Fibroblast of skin of back (primary cell): Measurements from ENCODE around the gene ACADSB.
A peak's percentile ranks its signal among the peaks of the same experiment; 100 is the strongest.

Experiments used
- DNase-seq: peaks from one replicate; pipeline ENCODE4 v3.0.0-alpha.2; 2013

Gene ACADSB

DNA sequence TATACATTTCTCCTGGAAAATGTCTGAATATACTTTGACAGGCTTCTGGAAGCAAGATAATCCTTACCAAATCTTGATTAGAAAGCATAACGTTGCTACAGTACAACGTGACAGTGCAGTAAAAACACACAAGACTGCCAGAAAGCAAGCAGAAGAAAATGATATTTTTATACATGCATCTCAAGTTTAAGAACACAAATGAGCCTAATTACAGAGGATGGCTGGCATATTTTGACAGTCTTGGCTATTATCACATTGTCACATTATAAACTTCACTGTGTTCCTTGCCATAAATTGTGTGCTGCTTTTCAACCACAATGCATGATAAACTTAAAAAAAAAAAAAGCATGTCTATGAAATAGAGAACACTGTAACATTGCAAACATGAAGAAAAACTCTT is 4.5 kb upstream of the ACADSB start:
- no peak for DNase-seq

DNA sequence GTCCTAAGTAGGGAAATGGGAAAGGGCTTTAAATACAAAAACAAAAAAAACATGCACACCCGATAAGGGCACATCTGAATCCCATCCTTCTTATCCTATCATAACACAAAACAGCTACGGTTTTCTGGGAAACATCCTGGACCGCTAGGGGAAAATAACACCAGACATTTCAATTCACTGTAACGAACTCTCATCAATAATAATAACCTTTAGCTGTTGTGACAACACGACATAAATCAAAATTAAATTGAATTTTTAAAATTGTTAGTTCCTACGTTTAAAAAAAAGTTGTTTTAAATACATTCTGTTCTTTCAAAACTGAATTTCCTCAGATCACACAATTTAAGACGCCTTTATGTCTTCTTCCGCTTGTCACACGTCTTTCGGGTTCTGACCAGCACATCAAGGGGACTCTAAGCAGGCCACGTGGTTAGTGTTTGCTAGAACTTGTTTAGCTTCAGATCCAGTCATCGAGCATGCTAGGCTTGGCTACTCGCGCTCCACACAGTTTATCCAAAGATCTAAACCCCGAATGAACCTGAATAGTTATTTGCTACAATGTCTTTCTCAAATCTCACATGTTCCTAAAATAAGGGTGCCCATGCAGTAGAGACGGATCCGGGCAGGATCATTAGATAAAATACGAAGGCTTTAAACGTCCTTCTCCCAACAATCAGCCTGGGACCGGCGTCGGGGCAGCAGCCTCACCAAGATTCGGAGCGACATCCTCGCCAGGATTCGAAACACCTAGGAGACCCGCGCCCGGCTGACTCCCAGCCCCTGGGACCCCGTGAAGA is 1.1 kb upstream of the ACADSB start:
- peak; percentile 49 for DNase-seq

DNA sequence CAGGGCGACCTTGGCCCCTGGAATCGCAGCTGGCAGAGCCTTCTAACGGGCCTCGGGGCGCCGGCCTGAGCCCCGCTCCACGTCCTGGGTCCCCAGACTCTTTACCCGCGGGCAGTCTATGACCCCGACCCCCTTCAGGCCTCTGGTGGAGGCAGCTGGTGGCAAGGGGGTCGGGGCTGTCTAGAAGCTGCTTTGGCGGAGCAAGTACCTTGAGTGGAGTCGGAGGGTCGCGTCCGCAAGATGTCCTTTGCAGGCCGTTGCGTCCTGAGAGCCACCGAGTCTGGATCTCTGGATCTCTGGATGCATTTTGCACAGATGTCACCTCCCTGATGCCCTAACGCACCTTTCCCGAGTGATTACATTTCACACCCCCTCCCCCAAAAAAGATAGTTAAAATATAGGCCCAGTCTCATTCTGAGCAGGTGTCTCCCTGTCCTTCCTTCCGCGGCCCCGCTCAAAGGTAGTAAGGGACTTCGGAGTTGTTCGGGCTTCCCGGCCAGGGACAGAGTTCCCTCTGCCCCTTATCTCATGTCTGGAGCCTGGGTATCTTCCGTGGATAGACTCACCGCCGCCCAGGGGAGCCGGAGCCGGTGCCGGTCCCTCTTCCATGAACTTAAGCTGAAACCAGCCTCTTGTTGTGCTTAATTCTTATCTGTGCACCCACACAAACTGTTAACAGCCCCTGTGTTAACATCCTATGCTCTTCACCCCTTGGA is 457 bp downstream of the ACADSB start:
- DNase-seq: peak; percentile 6

DNA sequence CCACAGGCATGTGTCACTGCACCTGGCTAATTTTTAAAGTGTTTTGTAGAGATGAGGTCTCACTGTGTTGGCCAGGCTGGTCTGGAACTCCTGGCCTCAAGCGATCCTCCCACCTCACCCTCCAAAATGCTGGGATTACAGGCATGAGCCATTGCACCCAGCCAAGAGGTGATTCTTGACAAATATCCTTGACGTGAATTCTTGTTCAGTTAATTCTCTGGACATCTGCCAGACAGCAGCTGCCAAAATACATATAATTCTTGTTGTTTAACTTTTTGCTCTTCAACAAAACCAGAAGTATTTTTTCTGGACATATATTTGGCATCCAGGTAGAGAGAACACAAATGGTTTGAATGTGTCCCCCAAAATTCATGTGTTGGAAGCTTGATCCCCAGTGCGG is 3.2 kb downstream of the ACADSB start:
- DNase-seq: no peak

DNA sequence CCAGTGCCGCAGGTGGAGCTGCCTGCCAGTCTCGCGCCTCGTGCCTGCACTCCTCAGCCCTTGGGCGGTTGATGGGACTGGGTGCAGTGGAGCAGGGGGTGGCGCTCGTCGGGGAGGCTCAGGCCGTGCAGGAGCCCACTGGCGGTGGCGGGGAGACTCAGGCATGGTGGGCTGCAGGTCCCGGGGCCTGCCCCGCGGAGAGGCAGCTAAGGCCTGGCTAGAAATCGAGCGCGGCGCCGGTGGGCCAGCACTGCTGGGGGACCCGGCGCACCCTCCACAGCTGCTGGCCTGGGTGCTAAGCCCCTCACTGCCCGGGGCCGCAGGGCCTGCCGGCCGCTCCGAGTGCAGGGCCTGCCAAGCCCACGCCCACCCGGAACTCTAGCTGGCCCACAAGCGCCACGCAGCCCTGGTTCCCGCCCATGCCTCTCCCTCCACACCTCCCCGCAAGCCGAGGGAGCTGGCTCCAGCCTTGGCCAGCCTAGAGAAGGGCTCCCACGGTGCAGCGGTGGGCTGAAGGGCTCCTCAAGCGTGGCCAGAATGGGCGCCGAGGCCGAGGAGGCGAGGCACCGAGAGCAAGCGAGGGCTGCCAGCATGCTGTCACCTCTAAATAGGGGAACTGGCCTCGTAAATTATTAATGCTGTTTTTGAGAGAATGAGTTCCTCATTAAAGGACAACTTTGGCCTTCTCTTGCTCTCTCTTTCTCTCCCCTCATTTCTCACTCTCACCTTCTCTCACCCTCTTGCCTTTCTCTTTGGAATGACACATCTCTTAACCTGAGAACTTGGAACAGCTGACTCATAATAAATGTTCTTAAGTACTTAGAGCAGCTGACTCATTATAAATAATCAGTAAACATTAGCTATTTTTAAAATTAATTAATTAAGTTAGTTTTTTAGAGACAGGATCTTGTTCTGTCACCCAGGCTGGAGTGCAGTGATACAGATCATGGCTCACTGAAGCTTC is 4.9 kb downstream of the ACADSB start:
- DNase-seq: no peak

DNA sequence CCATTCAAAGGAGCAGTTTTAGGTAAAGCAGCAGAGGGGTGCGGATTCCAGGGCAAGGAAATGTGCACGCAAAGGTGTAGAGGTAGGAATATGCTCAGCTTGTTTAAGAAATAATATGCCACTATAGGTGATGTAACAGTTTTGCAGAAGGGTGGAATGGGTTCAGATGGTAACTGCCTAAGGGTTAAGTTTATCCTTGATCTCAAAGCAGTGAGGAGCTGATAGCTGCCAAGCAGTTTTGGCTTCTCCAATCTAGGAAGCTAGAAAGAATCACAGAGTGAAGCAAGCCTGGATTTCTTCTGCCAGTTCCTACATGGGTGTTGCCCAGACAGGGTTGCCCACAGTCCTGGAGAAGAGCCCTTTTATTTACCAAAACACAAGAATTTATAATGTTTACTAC is 6.0 kb downstream of the ACADSB start:
- no peak for DNase-seq

DNA sequence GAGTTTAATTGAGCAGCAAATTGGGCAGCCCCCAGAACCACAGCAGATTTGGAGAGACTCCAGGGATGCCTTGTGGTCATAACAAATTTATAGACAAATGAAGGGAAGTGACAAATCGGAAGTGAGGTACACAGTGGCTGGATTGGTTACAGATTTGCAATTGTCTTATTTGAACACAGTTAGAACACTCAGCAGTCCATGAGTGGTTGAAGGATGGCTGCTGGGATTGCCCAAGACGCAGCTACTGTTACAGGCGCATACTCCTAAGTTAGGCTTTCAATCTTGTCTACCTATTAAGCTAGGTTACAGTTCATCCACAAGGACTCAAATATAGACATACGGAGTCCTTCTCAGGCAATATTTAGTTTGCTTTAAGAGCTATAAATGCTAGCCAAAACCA is 7.4 kb downstream of the ACADSB start:
- DNase-seq: no peak

DNA sequence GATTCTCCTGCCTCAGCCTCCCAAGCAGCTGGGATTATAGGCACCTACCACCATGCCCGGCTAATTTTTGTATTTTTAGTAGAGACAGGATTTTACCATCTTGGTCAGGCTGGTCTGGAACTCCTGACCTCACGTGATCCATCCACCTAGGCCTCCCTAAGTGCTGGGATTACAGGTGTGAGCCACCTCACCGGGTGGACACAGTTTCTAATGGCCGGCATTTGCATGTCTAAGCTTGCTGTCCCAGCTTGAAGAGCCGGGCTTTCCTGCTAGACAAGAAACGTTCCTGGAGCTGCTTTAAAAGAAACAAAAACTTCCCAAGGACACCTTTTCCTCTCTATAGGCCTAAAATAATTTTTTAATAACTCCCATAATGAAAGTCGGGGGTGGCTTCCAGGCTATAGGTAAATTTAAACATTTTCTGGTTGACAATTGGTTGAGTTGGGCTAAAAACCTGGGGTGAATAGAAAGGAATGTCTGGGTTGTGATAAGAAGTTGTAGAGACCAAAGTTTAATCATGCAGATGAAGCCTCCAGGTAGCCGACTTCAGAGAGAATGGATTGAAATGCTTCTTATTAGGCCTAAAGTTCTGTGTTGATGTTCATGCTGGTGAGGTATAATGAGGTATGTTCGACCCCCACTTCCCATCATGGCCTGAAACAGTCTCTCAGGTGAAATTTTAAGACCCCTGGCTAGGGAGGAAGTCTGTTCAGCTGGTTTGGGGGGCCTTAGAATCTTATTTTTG is 8.8 kb downstream of the ACADSB start:
- DNase-seq: no peak

DNA sequence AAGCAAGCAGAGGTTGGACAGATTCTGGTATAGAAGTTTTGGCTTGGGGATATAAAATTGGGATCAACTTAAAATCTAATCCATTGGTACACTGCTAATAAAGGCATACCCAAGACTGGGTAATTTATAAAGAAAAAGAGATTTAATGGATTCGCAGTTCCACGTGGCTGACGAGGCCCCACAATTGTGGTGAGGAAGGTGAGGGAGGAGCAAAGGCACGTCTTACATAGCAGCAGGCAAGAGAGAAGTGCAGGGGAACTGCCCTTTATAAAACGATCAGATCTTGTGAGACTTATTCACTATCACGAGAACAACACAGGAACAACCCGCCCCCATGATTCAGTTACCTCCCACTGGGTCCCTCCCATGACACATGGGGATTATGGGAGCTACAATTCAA is 9.7 kb downstream of the ACADSB start:
- no peak for DNase-seq

DNA sequence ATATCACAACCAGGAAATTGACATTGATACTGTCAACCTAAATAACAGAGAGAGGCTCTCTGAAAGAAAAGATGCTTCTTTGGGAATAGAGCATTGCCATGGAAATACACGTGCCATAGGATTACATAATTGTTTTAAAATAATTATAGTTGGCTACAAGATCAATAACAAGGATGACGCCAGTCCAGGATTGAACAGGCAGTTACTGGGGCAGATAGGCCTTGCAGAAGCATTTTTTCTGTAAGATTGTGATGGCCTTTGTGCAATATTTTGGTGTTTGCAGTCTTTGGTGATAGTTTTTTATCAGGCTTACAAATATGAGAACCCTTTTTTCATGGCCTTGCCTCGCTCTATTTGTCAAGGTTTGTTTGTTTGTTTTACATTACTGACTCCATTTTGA is 10.5 kb downstream of the ACADSB start:
- no peak for DNase-seq

DNA sequence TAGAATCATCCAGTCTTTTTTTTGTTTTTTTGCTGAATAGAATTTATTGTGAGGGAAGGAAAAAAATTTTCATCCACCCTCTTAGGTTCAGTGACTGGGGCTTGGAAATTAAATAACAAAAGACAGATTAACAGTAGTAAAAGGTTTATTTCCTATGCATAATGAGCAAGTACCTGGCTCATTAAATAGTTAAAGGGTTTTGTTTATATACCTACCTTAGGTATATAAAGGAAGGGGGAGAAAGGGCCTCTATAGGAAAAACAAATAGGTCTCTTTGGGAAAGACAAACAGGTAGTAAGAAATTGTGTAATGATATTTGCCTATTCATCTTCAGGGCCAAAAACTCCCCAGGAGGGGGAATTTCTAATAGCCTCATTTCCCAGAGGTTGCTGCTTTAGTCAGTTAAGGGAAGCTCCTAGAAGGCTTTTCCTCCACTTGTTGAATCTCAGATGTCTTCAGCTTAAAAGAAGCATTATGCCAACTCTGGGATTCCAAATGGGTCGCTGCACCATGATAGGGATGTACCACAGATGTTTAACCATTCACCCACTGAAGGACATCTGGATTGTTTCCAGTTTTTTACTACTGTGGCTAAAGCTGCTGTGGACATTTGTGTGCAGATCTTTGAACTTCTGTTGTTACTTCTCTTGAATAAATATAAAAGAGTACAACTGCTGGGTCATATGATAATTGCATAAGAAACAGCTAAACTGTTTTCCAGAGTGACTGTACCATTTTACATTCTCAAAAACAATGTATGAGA is 11.3 kb downstream of the ACADSB start:
- no peak for DNase-seq

DNA sequence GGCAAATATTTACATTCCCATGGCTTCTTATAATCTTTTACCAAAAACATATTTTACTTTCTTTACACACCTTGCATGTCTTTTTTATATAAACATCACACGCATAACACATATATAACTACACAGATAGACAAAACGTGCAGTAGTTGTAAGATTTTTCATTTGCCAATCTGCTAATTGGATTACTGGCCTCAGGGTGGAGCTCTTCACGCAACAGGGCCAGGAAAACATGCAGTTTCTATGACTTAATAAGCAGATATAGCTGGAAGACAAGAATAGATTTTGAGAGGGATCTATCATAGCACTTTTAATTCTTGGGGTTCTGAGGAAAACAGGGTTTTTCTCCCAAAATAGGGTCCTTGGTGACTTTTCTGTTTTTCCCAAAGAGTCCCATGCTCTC is 12.7 kb downstream of the ACADSB start:
- peak; percentile 5 for DNase-seq

DNA sequence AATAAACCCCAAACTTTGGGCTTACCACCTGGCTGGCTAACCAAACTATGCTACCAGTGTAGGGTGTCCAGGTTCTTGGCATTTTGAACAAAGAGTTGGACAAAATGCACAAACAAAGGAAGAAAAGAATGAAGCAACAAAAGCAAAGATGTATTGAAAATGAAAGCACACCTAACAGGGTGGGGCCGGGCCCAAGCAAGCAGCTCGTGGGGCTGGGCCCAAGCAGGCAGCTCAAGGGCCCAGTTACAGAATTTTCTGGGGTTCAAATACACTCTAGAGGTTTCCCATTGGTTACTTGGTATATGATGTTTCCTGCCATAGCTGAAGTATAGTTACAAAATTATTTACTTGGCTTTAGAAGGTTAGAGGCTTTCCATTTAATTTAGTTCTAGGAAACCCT is 15.7 kb downstream of the ACADSB start:
- no peak for DNase-seq

DNA sequence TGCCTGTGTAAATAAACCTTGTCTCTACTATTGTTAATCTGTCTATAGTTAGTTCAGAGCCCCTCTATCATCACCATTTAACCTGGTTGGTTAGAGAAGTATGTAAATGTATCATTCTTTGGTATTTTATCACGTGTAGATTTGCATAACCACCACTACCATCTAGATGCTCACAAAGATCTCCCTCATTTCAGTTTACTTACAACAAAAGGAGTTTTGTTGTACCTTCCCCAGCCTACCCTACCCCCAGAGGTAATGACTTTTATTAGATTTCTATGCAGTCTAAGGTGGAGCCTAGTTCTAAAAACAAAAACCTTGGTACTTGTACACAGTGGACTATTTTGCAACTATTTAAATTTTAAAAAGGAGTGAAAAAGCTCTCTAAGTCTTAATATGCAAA is 17.5 kb downstream of the ACADSB start:
- DNase-seq: no peak

DNA sequence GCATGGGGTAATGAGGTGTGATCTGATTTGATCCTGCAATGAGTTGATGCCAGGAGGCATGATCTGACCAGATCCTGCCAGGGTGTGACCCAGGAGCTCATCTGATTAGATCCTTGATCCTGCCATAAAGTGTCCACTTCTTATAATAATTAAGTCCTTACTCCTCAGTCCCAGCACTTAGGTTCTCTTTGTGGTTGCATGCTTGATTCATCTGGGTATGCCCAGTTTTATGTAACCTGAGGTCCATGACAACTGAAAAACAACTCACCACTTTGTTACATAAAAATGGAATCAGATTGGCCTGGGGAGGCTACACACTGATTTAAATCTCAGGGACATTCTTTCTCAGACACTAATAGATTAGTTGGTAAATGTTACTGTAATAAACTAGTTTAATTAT is 19.1 kb downstream of the ACADSB start:
- no peak for DNase-seq

DNA sequence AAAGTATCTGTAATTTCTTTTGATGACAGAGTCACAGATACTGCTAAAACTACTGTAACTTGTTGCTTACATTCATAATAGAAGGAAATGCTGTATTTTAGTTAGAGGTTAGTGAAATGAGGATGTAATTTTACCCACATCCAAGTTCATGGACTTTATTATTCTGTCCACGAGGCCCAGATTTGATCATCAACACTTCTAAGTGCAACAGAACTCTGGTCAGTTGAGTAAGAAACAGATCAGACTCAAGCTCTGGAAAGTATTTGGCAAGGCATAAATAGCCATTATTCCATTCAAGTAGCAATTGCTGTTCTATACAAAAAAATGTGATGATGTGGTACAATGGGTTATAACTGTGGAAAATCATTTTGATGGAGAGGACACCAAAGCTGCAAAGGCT is 22.3 kb downstream of the ACADSB start:
- no peak for DNase-seq

DNA sequence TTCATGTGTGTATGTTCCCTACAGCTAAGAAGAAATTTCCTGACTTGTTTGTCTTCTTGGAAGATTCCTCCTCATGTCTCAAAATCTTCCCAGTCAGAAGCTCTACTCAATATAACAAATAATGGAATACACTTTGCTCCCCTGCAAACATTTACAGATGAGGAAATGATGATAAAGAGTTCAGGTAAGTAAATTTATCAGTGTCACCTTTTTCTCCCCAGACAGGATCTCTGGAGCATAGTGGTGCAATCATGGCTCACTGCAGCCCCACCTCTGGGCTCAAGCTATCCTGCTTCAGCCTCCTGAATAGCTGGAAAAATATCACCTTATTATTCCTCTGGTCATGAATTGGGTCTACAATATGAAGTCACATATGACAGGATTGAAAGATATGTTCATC is 25.5 kb downstream of the ACADSB start:
- DNase-seq: no peak

DNA sequence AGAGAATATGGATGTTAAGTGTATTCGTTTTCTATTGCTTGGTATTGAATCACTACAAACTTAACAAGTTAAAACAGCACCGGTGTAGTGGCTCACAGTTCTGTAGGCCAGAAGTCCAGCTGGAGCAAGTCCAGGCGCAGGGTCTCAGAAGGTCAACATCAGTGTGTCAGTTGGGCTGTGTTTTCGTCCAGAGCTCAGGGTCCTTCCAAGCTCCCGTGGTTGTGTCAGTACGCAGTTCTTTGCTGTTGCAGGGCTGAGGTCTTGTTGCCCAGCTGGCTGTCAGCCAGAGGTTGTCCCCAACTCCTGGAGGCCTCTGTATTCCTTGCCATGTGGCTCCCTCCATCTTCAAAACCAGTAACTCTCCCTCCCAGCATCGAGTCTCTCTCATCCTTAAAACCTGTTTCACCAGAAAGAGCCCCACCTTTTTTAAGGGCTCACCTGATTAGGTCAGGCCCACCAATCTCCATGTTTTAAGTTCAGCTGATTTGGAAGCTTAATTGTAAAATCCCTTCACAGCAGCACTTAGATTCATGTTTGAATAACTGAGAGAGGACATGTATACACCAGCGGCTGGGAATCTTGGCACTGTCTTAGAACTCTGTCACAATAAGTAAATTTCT is 26.8 kb downstream of the ACADSB start:
- no peak for DNase-seq

DNA sequence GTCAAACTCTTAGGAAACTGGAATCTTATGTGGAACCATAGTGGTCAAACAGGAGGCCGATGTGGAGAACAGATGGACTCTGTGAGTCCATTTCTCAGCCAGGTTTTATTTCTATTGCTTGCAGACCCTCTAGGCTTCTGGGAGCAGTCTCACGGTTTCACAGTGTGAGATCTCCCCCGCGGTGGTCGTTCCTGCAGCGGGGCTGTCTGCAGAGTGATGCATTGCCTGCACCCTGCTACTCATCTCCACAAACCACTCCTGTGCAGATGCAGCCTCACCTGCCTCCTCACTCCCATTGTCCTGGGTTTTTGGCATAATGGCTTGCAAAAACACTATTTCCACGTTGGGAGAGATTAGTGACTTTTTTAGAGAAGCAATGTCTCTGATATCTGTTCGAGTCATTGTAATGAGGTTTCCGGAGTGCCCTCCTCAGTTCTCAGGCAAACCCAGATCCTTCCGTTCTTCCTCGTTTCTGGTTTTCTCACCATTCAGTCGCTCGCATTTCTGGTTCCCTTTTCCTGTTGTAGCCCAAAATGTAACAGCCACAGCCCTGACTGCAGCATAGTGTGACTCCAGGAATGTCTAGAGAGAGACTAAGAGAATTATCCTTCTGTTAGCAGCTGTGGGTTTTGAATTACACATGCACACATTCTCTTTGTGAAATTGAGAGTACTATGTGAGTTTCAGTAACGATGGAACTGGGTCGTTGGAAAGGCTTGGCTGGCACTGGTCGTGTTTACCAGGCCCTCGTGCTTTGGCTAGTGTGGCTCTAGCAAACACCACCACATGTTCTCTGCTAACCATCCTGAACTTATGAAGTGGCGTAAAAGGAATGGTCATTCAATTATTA is 30.2 kb downstream of the ACADSB start:
- DNase-seq: no peak

DNA sequence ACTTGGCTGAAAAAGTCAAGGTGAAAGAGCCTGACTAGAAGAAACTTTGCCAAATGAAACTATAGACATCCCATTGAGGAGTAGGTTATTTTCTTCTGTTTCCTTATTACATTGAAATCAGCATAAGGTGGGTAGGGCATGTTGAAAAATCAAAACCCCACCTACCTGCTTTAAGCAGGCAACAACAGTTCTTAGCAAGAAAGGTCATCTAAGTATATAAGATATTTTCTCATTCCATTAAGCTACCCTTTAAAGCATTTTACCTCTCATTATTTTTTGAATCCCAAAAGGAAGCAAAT is 30.8 kb downstream of the ACADSB start:
- DNase-seq: no peak
